ENCODE data around the gene EFHC1.

GRCh38 chr6:52498538-52499017, 78.4 kb downstream of the EFHC1 start:
- TF ChIP-seq CTCF (IDR thresholded peaks at IDR 0.05), result no peak
- no peak for TF ChIP-seq POLR2A (IDR thresholded peaks at IDR 0.05)
